Liver (tissue), 9 donors: ENCODE data around the gene FAM163A. TPM values are rescaled to one million over a fixed set of nuclear protein-coding genes. Genes with fewer than 3 reads are reported as not detected.

ENCODE experiments used
- DNase-seq: peaks from one replicate; pipeline ENCODE4 v3.0.0-alpha.2; 2017; ENCODE audit warnings: low spot score
- H3K27ac ChIP-seq, 2 donors: one replicate each; pipeline ENCODE4 v1.7.0; 2013; ENCODE audit warnings: inconsistent platforms in 2 of 2, low read length in 2 of 2, control low read depth in 1 of 2, low read depth in 1 of 2, mild to moderate bottlenecking in 1 of 2
- H3K27me3 ChIP-seq, 4 donors: one replicate each; pipeline versions ENCODE4 v1.6.1 to v1.7.0; 2013; ENCODE audit warnings: low read length in 3 of 4, inconsistent platforms in 1 of 4, mild to moderate bottlenecking in 1 of 4, moderate library complexity in 1 of 4; ENCODE audit not compliant: control insufficient read depth in 4 of 4, insufficient read depth in 4 of 4
- H3K36me3 ChIP-seq, 4 donors: one replicate each; pipeline versions ENCODE4 v1.6.1 to v1.7.0; 2013; ENCODE audit warnings: low read length in 3 of 4, mild to moderate bottlenecking in 3 of 4, low read depth in 1 of 4, moderate library complexity in 1 of 4; ENCODE audit not compliant: control insufficient read depth in 4 of 4, insufficient read depth in 3 of 4
- H3K4me1 ChIP-seq, 4 donors: one replicate each; pipeline versions ENCODE4 v1.6.1 to v1.7.0; 2013; ENCODE audit warnings: low read length in 3 of 4, mild to moderate bottlenecking in 3 of 4, moderate library complexity in 1 of 4; ENCODE audit not compliant: control insufficient read depth in 4 of 4, insufficient read depth in 4 of 4
- H3K4me3 ChIP-seq, 3 donors: one replicate each; pipeline versions ENCODE4 v1.6.1 to v1.7.0; 2013; ENCODE audit warnings: low read length in 3 of 3, control low read depth in 1 of 3, low read depth in 1 of 3, mild to moderate bottlenecking in 1 of 3
- H3K9ac ChIP-seq, 2 donors: one replicate each; pipeline ENCODE4 v1.7.0; 2013; ENCODE audit warnings: low read length in 2 of 2, mild to moderate bottlenecking in 2 of 2, moderate library complexity in 2 of 2, control low read depth in 1 of 2, low read depth in 1 of 2
- H3K9me3 ChIP-seq, 4 donors: one replicate each; pipeline versions ENCODE4 v1.6.1 to v1.7.0; 2013; ENCODE audit warnings: low read length in 3 of 4; ENCODE audit not compliant: control insufficient read depth in 4 of 4
- ATF3 ChIP-seq: IDR thresholded peaks from 2 replicates; pipeline ENCODE4 v1.6.1; 2016; ENCODE audit warnings: antibody characterized with exemption
- EGR1 ChIP-seq, 2 donors: IDR thresholded peaks; 2 replicates each; pipeline ENCODE4 v1.6.1; 2016 to 2018; ENCODE audit warnings: antibody characterized with exemption in 2 of 2, low read depth in 2 of 2
- FOXA1 ChIP-seq: IDR thresholded peaks from 2 replicates; pipeline ENCODE4 v1.6.1; 2016; ENCODE audit warnings: antibody characterized with exemption
- FOXA2 ChIP-seq: IDR thresholded peaks from 2 replicates; pipeline ENCODE4 v1.6.1; 2016; ENCODE audit warnings: antibody characterized with exemption
- GABPA ChIP-seq, 2 donors: IDR thresholded peaks in 1 of 2; conservative IDR thresholded peaks in 1 of 2; 2 replicates each; pipeline ENCODE4 v1.6.1; 2016; ENCODE audit warnings: antibody characterized with exemption in 2 of 2, mild to moderate bottlenecking in 1 of 2, moderate library complexity in 1 of 2
- HNF4A ChIP-seq, 2 donors: conservative IDR thresholded peaks; 2 replicates each; pipeline ENCODE4 v1.6.1; 2016; ENCODE audit warnings: antibody characterized with exemption in 2 of 2, mild to moderate bottlenecking in 2 of 2
- HNF4G ChIP-seq: IDR thresholded peaks from 2 replicates; pipeline ENCODE4 v1.6.1; 2016; ENCODE audit warnings: antibody characterized with exemption
- MAX ChIP-seq: IDR thresholded peaks from 2 replicates; pipeline ENCODE4 v1.6.1; 2016; ENCODE audit warnings: antibody characterized with exemption
- NR2F2 ChIP-seq: IDR thresholded peaks from 2 replicates; pipeline ENCODE4 v1.6.1; 2016; ENCODE audit warnings: antibody characterized with exemption
- RAD21 ChIP-seq, 2 donors: IDR thresholded peaks; 2 replicates each; pipeline ENCODE4 v1.6.1; 2016; ENCODE audit warnings: antibody characterized with exemption in 2 of 2, mild to moderate bottlenecking in 2 of 2
- REST ChIP-seq: IDR thresholded peaks from 2 replicates; pipeline ENCODE4 v1.6.1; 2016; ENCODE audit warnings: antibody characterized with exemption, mild to moderate bottlenecking
- SP1 ChIP-seq: IDR thresholded peaks from 2 replicates; pipeline ENCODE4 v1.6.1; 2018; ENCODE audit warnings: antibody characterized with exemption, mild to moderate bottlenecking
- TAF1 ChIP-seq: conservative IDR thresholded peaks from 2 replicates; pipeline ENCODE4 v1.6.1; 2016; ENCODE audit warnings: antibody characterized with exemption, mild to moderate bottlenecking
- YY1 ChIP-seq: IDR thresholded peaks from 2 replicates; pipeline ENCODE4 v1.6.1; 2016; ENCODE audit warnings: antibody characterized with exemption, mild to moderate bottlenecking
- ZBTB33 ChIP-seq: IDR thresholded peaks from 2 replicates; pipeline ENCODE4 v1.6.1; 2016; ENCODE audit warnings: antibody characterized with exemption
- WGBS: extraction: QIAGEN DNeasy Blood & Tissue Kit; methylation state at CpG from one replicate; pipeline ENCODE4 v1.1.7; 2013; 5-methylcytosine and 5-hydroxymethylcytosine counted together
- polyA plus RNA-seq, 2 donors: library from polyadenylated mRNA; stranded (reverse) in 1 of 2; unstranded in 1 of 2; fragments of 200-250 nt in 1 of 2; fragments of >200 nt in 1 of 2; fragmentation: Nextera tagmentation in 1 of 2; extraction: Ambion mirVana in 1 of 2; gene quantifications; one replicate each; pipeline versions ENCODE4 v1.2.1 to v1.2.3, GENCODE V29; 2013 to 2015
- total RNA-seq, 2 donors: library from RNA; depleted of rRNA; stranded (reverse); fragments of >200 nt; gene quantifications; one replicate each; pipeline ENCODE4 v1.2.3, GENCODE V29; 2014
- donor health status: healthy.
- donor health status: healthy.
- donor health status: healthy.
- donor health status: healthy.
- donor health status: healthy.

Gene FAM163A
- total and polyA plus RNA-seq, 4 donors, result 0.07 TPM; not detected in 3

- Histone ChIP-seq H3K9me3 (peaks cover 0 to 3% (median 1%) of the 10 kb centered on the region in 4 donors), H3K4me3 (no peak overlapping the region), H3K27me3 (no peaks in the 10 kb centered on the region), H3K4me1 (no peaks in the 10 kb centered on the region), H3K27ac (no peak overlapping the region), H3K36me3 (no peaks in the 10 kb centered on the region), H3K9ac (no peak overlapping the region)
- 81% methylated on average over 9 of the region's 9 CpGs for WGBS
- TF ChIP-seq GABPA (IDR thresholded peaks at IDR 0.05 in 1 of 2, conservative IDR thresholded peaks at IDR 0.05 in 1 of 2) (no peak), SP1 (no peak), REST (no peak), EGR1 (IDR thresholded peaks at IDR 0.05; ENCODE audit: low read depth in 2 of 2) (no peak), YY1 (no peak), HNF4G (no peak), MAX (no peak), RAD21 (IDR thresholded peaks at IDR 0.05) (no peak), FOXA1 (no peak), FOXA2 (no peak), ZBTB33 (no peak), ATF3 (no peak)
- no peak for DNase-seq
Measured at GRCh38 chr1:179770887-179771502, 27.9 kb downstream of the FAM163A start.

- Histone ChIP-seq H3K9me3 (peaks cover 0 to 3% (median 1%) of the 10 kb centered on the region in 4 donors), H3K9ac (no peak overlapping the region), H3K4me1 (no peaks in the 10 kb centered on the region), H3K36me3 (no peaks in the 10 kb centered on the region), H3K27ac (no peak overlapping the region), H3K27me3 (no peaks in the 10 kb centered on the region), H3K4me3 (no peak overlapping the region)
- no peak for TF ChIP-seq TAF1
- no peak for TF ChIP-seq FOXA2
- no peak for TF ChIP-seq FOXA1
- no peak for TF ChIP-seq MAX
- TF ChIP-seq ATF3, result no peak
- TF ChIP-seq HNF4A (conservative IDR thresholded peaks at IDR 0.05), result no peak
- TF ChIP-seq NR2F2, result no peak
- TF ChIP-seq YY1, result no peak
- TF ChIP-seq REST, result no peak
- no peak for TF ChIP-seq SP1
- WGBS, result 97% methylated on average over 4 of the region's 4 CpGs
- DNase-seq, result no peak
Measured at GRCh38 chr1:179773264-179773663, 30.2 kb downstream of the FAM163A start.
